ENCODE measurements around the gene AGFG2.
"Not testable (repeated sequence)": the region's sequence is repeated elsewhere in the genome, so short reads cannot be mapped to it uniquely, and the experiment has no call there.

Gene AGFG2

GRCh38 chr7:100564405-100564804 is 25.4 kb downstream of the AGFG2 start:
- H3K36me3 ChIP-seq (ENCODE audit: insufficient read depth, low read length); H3K27me3 ChIP-seq (ENCODE audit: insufficient read depth, low read length); H3K9me3 ChIP-seq (ENCODE audit: low read length); H2AFZ ChIP-seq (ENCODE audit: low read depth, low read length); H3K4me3 ChIP-seq (ENCODE audit: low read length): not testable (repeated sequence)
- H3K4me1 ChIP-seq (ENCODE audit: insufficient read depth, low read length): peaks cover 22% of the 10 kb centered on the region

GRCh38 chr7:100565133-100565571 is 26.1 kb downstream of the AGFG2 start:
- Histone ChIP-seq H3K27me3 (ENCODE audit: insufficient read depth, low read length) (no peaks in the 10 kb centered on the region), H3K4me1 (ENCODE audit: insufficient read depth, low read length) (peaks cover 27% of the 10 kb centered on the region), H3K9me3 (ENCODE audit: low read length) (no peaks in the 10 kb centered on the region), H3K4me3 (ENCODE audit: low read length) (no peak overlapping the region), H2AFZ (ENCODE audit: low read depth, low read length) (no peak overlapping the region), H3K36me3 (ENCODE audit: insufficient read depth, low read length) (peaks cover 7% of the 10 kb centered on the region)

GRCh38 chr7:100566018-100566531 is 27.1 kb downstream of the AGFG2 start:
- Histone ChIP-seq H3K36me3 (ENCODE audit: insufficient read depth, low read length) (peaks cover 7% of the 10 kb centered on the region), H3K27me3 (ENCODE audit: insufficient read depth, low read length) (no peaks in the 10 kb centered on the region), H3K4me3 (ENCODE audit: low read length) (no peak overlapping the region), H3K4me1 (ENCODE audit: insufficient read depth, low read length) (peaks cover 29% of the 10 kb centered on the region), H2AFZ (ENCODE audit: low read depth, low read length) (no peak overlapping the region), H3K9me3 (ENCODE audit: low read length) (no peaks in the 10 kb centered on the region)

- Histone ChIP-seq H3K4me3 (ENCODE audit: low read length) (no peak overlapping the region), H3K27me3 (ENCODE audit: insufficient read depth, low read length) (no peaks in the 10 kb centered on the region), H3K4me1 (ENCODE audit: insufficient read depth, low read length) (peaks cover 34% of the 10 kb centered on the region), H2AFZ (ENCODE audit: low read depth, low read length) (no peak overlapping the region), H3K36me3 (ENCODE audit: insufficient read depth, low read length) (peaks cover 3% of the 10 kb centered on the region), H3K9me3 (ENCODE audit: low read length) (no peaks in the 10 kb centered on the region)
Observed at GRCh38 chr7:100567031-100567730, 28.2 kb downstream of the AGFG2 start.

- H3K36me3 ChIP-seq (ENCODE audit: insufficient read depth, low read length): peaks cover under 1% of the 10 kb centered on the region
- H3K4me1 ChIP-seq (ENCODE audit: insufficient read depth, low read length): peaks cover 40% of the 10 kb centered on the region
- H2AFZ ChIP-seq (ENCODE audit: low read depth, low read length): no peak overlapping the region
- H3K4me3 ChIP-seq (ENCODE audit: low read length): no peak overlapping the region
- no peaks in the 10 kb centered on the region for H3K27me3 ChIP-seq (ENCODE audit: insufficient read depth, low read length)
- no peaks in the 10 kb centered on the region for H3K9me3 ChIP-seq (ENCODE audit: low read length)
Observed at GRCh38 chr7:100567751-100568175, 28.8 kb downstream of the AGFG2 start.

GRCh38 chr7:100568176-100568895 is 29.3 kb downstream of the AGFG2 start:
- Histone ChIP-seq H3K9me3 (ENCODE audit: low read length) (no peaks in the 10 kb centered on the region), H3K36me3 (ENCODE audit: insufficient read depth, low read length) (no peaks in the 10 kb centered on the region), H3K27me3 (ENCODE audit: insufficient read depth, low read length) (no peaks in the 10 kb centered on the region), H3K4me3 (ENCODE audit: low read length) (no peak overlapping the region), H3K4me1 (ENCODE audit: insufficient read depth, low read length) (peaks cover 42% of the 10 kb centered on the region), H2AFZ (ENCODE audit: low read depth, low read length) (no peak overlapping the region)

- Histone ChIP-seq H3K27me3 (ENCODE audit: insufficient read depth, low read length) (no peaks in the 10 kb centered on the region), H3K4me3 (ENCODE audit: low read length) (no peak overlapping the region), H2AFZ (ENCODE audit: low read depth, low read length) (no peak overlapping the region), H3K4me1 (ENCODE audit: insufficient read depth, low read length) (peaks cover 42% of the 10 kb centered on the region), H3K9me3 (ENCODE audit: low read length) (no peaks in the 10 kb centered on the region), H3K36me3 (ENCODE audit: insufficient read depth, low read length) (no peaks in the 10 kb centered on the region)
Observed at GRCh38 chr7:100568896-100569844, 30.2 kb downstream of the AGFG2 start.

GRCh38 chr7:100570954-100571828 is 32.2 kb downstream of the AGFG2 start:
- Histone ChIP-seq H2AFZ (ENCODE audit: low read depth, low read length) (no peak overlapping the region), H3K36me3 (ENCODE audit: insufficient read depth, low read length) (peaks cover 13% of the 10 kb centered on the region), H3K4me3 (ENCODE audit: low read length) (no peak overlapping the region), H3K27me3 (ENCODE audit: insufficient read depth, low read length) (no peaks in the 10 kb centered on the region), H3K9me3 (ENCODE audit: low read length) (no peaks in the 10 kb centered on the region), H3K4me1 (ENCODE audit: insufficient read depth, low read length) (peaks cover 42% of the 10 kb centered on the region)

- no peak overlapping the region for H2AFZ ChIP-seq (ENCODE audit: low read depth, low read length)
- peaks cover 42% of the 10 kb centered on the region for H3K4me1 ChIP-seq (ENCODE audit: insufficient read depth, low read length)
- no peaks in the 10 kb centered on the region for H3K27me3 ChIP-seq (ENCODE audit: insufficient read depth, low read length)
- H3K36me3 ChIP-seq (ENCODE audit: insufficient read depth, low read length): peaks cover 17% of the 10 kb centered on the region
- H3K9me3 ChIP-seq (ENCODE audit: low read length): no peaks in the 10 kb centered on the region
- H3K4me3 ChIP-seq (ENCODE audit: low read length): no peak overlapping the region
Observed at GRCh38 chr7:100571829-100572116, 32.8 kb downstream of the AGFG2 start.

GRCh38 chr7:100572281-100572948 is 33.4 kb downstream of the AGFG2 start:
- H3K36me3 ChIP-seq (ENCODE audit: insufficient read depth, low read length): peaks cover 20% of the 10 kb centered on the region
- no peak overlapping the region for H3K4me3 ChIP-seq (ENCODE audit: low read length)
- peaks cover 38% of the 10 kb centered on the region for H3K4me1 ChIP-seq (ENCODE audit: insufficient read depth, low read length)
- no peaks in the 10 kb centered on the region for H3K27me3 ChIP-seq (ENCODE audit: insufficient read depth, low read length)
- no peak overlapping the region for H2AFZ ChIP-seq (ENCODE audit: low read depth, low read length)
- no peaks in the 10 kb centered on the region for H3K9me3 ChIP-seq (ENCODE audit: low read length)

- Histone ChIP-seq H3K4me1 (ENCODE audit: insufficient read depth, low read length) (peaks cover 31% of the 10 kb centered on the region), H3K9me3 (ENCODE audit: low read length) (no peaks in the 10 kb centered on the region), H3K27me3 (ENCODE audit: insufficient read depth, low read length) (no peaks in the 10 kb centered on the region), H3K36me3 (ENCODE audit: insufficient read depth, low read length) (peaks cover 27% of the 10 kb centered on the region), H2AFZ (ENCODE audit: low read depth, low read length) (no peak overlapping the region), H3K4me3 (ENCODE audit: low read length) (no peak overlapping the region)
Observed at GRCh38 chr7:100572949-100573675, 34.1 kb downstream of the AGFG2 start.
